Thoracic aorta (tissue), 2 donors: ENCODE measurements around the gene PPHLN1. TPM values are rescaled to one million over a fixed set of nuclear protein-coding genes. Genes with fewer than 3 reads are reported as not detected.

Source experiments
- ATAC-seq: fragments of 150-250 bp; one replicate; pipeline ENCODE4 v1.8.0; 2017; ENCODE audit warnings: low read depth; ENCODE audit not compliant: insufficient number of reproducible peaks, low FRiP score
- DNase-seq: peaks from one replicate; pipeline ENCODE4 v3.0.0-alpha.2; 2020; ENCODE audit warnings: low spot score
- H3K27ac ChIP-seq, 2 donors: fragments of 200-600 bp; sonication (generic); 1 replicate in 1 of 2; 2 replicates in 1 of 2; pipeline ENCODE4 v1.5.1; 2016; ENCODE audit warnings: mild to moderate bottlenecking in 2 of 2, moderate library complexity in 2 of 2
- H3K27me3 ChIP-seq: fragments of 200-600 bp; sonication (generic); replicated peaks from 2 replicates; pipeline ENCODE4 v1.6.0; 2016; ENCODE audit warnings: mild to moderate bottlenecking; ENCODE audit not compliant: insufficient read depth
- H3K36me3 ChIP-seq: fragments of 200-600 bp; sonication (generic); one replicate; pipeline ENCODE4 v1.5.1; 2016
- H3K4me1 ChIP-seq, 2 donors: fragments of 200-600 bp; sonication (generic); 1 replicate in 1 of 2; 2 replicates in 1 of 2; pipeline versions ENCODE4 v1.5.1 to v1.6.0; 2016; ENCODE audit warnings: low read depth in 2 of 2, mild to moderate bottlenecking in 1 of 2; ENCODE audit not compliant: control insufficient read depth in 1 of 2
- H3K4me3 ChIP-seq: fragments of 200-600 bp; sonication (generic); 2 replicates; pipeline ENCODE4 v1.5.1; 2016; ENCODE audit warnings: mild to moderate bottlenecking
- H3K9me3 ChIP-seq: fragments of 200-600 bp; sonication (generic); 2 replicates; pipeline ENCODE4 v1.5.1; 2016
- CTCF ChIP-seq: fragments of 200-600 bp; sonication (generic); IDR thresholded peaks from one replicate; pipeline ENCODE4 v1.5.1; 2019; ENCODE audit warnings: antibody characterized with exemption
- total RNA-seq, 2 donors: library from RNA; depleted of rRNA; stranded (reverse); fragments of >200 nt; gene quantifications; one replicate each; pipeline versions ENCODE4 v1.1.0 to v1.2.3, GENCODE V29; 2016

Gene PPHLN1
- total RNA-seq, 2 donors from 2014 or later, result 41.7 to 95.8 TPM

GRCh38 chr12:42440608-42441007 lies 114.6 kb downstream of the PPHLN1 start:
- DNase-seq, result no peak
- no peak for TF ChIP-seq CTCF
- ATAC-seq, result no peak
- no peak overlapping the region for H3K27ac ChIP-seq
- no peak overlapping the region for H3K4me3 ChIP-seq
- H3K36me3 ChIP-seq, result peaks cover 21% of the 10 kb centered on the region
- H3K9me3 ChIP-seq, result no peaks in the 10 kb centered on the region
- no peaks in the 10 kb centered on the region for H3K27me3 ChIP-seq
- no peaks in the 10 kb centered on the region for H3K4me1 ChIP-seq

- Histone ChIP-seq H3K4me1 (peaks cover 4 to 10% of the 10 kb centered on the region in 2 donors), H3K4me3 (no peak overlapping the region), H3K36me3 (peaks cover 28% of the 10 kb centered on the region), H3K27me3 (no peaks in the 10 kb centered on the region), H3K27ac (no peak overlapping the region), H3K9me3 (no peaks in the 10 kb centered on the region)
- ATAC-seq (no peak), DNase-seq (no peak)
- TF ChIP-seq CTCF, result no peak
Measured at GRCh38 chr12:42442311-42442759, 116.4 kb downstream of the PPHLN1 start.

GRCh38 chr12:42442888-42443287 lies 116.9 kb downstream of the PPHLN1 start:
- no peak overlapping the region for H3K27ac ChIP-seq
- no peak for ATAC-seq
- DNase-seq, result no peak
- H3K36me3 ChIP-seq, result peaks cover 28% of the 10 kb centered on the region
- H3K27me3 ChIP-seq, result no peaks in the 10 kb centered on the region
- H3K9me3 ChIP-seq, result no peaks in the 10 kb centered on the region
- no peak for TF ChIP-seq CTCF
- peaks cover 7 to 15% of the 10 kb centered on the region in 2 donors for H3K4me1 ChIP-seq
- H3K4me3 ChIP-seq, result no peak overlapping the region

- H3K27ac ChIP-seq, result no peak overlapping the region
- H3K9me3 ChIP-seq, result no peaks in the 10 kb centered on the region
- no peak for TF ChIP-seq CTCF
- DNase-seq, result no peak
- H3K36me3 ChIP-seq, result peaks cover 28% of the 10 kb centered on the region
- no peak overlapping the region for H3K4me3 ChIP-seq
- H3K4me1 ChIP-seq, result peaks cover 7 to 17% of the 10 kb centered on the region in 2 donors
- ATAC-seq, result no peak
- H3K27me3 ChIP-seq, result no peaks in the 10 kb centered on the region
Measured at GRCh38 chr12:42444192-42444943, 118.4 kb downstream of the PPHLN1 start.

- Histone ChIP-seq H3K4me3 (no peak overlapping the region), H3K27me3 (no peaks in the 10 kb centered on the region), H3K4me1 (peaks cover 7 to 21% of the 10 kb centered on the region in 2 donors), H3K27ac (no peak overlapping the region), H3K36me3 (peaks cover 28% of the 10 kb centered on the region), H3K9me3 (no peaks in the 10 kb centered on the region)
- DNase-seq (no peak), ATAC-seq (no peak)
- TF ChIP-seq CTCF, result no peak
Measured at GRCh38 chr12:42445891-42446290, 119.9 kb downstream of the PPHLN1 start.
